ENCODE results near the gene FHIP1A.
A peak's percentile ranks its signal among the peaks of the same experiment; 100 is the strongest.
"Not testable (repeated sequence)": the region's sequence is repeated elsewhere in the genome, so short reads cannot be mapped to it uniquely, and the experiment has no call there.

Gene FHIP1A

DNA sequence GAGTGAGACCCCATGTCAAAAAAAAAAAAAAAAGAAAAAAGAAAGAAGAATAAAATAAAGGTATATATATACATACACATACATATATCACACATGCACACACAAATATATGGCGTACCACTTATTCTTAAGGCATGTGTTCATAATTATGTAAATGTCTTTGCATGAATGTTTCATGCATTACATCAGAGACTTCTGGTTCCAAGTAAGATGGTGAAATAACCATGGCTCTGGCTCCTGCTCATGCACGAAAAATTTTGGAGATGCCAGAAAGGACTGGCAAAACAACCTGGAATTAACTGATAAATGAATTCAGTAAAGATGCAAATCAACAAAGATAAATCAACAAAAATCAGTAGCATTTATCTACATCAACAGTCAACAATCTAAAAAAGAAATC lies 19.7 kb upstream of the FHIP1A start:
- H3K4me3 ChIP-seq (ENCODE audit: low read length), result no peak overlapping the region
- peak; percentile 28 for DNase-seq (ENCODE audit: low read depth)
- TF ChIP-seq, protein P1, sequence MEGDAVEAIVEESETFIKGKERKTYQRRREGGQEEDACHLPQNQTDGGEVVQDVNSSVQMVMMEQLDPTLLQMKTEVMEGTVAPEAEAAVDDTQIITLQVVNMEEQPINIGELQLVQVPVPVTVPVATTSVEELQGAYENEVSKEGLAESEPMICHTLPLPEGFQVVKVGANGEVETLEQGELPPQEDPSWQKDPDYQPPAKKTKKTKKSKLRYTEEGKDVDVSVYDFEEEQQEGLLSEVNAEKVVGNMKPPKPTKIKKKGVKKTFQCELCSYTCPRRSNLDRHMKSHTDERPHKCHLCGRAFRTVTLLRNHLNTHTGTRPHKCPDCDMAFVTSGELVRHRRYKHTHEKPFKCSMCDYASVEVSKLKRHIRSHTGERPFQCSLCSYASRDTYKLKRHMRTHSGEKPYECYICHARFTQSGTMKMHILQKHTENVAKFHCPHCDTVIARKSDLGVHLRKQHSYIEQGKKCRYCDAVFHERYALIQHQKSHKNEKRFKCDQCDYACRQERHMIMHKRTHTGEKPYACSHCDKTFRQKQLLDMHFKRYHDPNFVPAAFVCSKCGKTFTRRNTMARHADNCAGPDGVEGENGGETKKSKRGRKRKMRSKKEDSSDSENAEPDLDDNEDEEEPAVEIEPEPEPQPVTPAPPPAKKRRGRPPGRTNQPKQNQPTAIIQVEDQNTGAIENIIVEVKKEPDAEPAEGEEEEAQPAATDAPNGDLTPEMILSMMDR (IDR thresholded peaks at IDR 0.05; ENCODE audit: insufficient read depth, low read depth, low read length, missing control alignments), result no peak

- DNase-seq (ENCODE audit: low read depth); H3K4me3 ChIP-seq (ENCODE audit: low read length): not testable (repeated sequence)
Observed at GRCh38 chr4:151389799-151390198, 19.2 kb upstream of the FHIP1A start.

GRCh38 chr4:151395873-151396272 lies 13.1 kb upstream of the FHIP1A start:
- TF ChIP-seq, protein P1 (IDR thresholded peaks at IDR 0.05; ENCODE audit: insufficient read depth, low read depth, low read length, missing control alignments), result no peak

GRCh38 chr4:151400343-151400742 lies 8.6 kb upstream of the FHIP1A start:
- no peak overlapping the region for H3K4me3 ChIP-seq (ENCODE audit: low read length)
- TF ChIP-seq, protein P1 (IDR thresholded peaks at IDR 0.05; ENCODE audit: insufficient read depth, low read depth, low read length, missing control alignments), result no peak
- no peak for DNase-seq (ENCODE audit: low read depth)

More at GRCh38 chr4:151395873-151396272, 13.1 kb upstream of the FHIP1A start:
- no peak for DNase-seq (ENCODE audit: low read depth)
- H3K4me3 ChIP-seq (ENCODE audit: low read length), result no peak overlapping the region

GRCh38 chr4:151401739-151402138 lies 7.2 kb upstream of the FHIP1A start:
- no peak for DNase-seq (ENCODE audit: low read depth)
- TF ChIP-seq, protein P1 (IDR thresholded peaks at IDR 0.05; ENCODE audit: insufficient read depth, low read depth, low read length, missing control alignments), result no peak
- H3K4me3 ChIP-seq (ENCODE audit: low read length), result no peak overlapping the region

GRCh38 chr4:151402145-151402865 lies 6.7 kb upstream of the FHIP1A start:
- TF ChIP-seq, protein P1 (IDR thresholded peaks at IDR 0.05; ENCODE audit: insufficient read depth, low read depth, low read length, missing control alignments), result no peak

DNA sequence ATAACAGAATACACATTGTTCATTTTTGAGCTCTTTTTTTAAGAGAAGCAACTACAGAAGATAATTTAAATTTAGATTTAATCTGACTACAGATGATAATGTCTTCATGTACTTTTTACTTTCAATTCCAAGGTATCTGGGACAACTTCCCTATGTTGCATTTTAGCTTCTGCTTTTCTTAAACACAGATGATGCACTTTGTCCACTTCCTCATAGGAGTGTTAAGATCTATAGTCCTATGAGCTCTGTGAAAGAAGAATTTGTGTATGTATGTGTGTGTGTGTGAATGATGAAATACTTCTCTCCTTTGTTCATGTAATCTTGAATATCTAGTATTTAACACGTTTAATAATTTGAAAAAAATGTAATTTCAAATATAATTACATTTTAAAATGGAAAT lies 5.3 kb upstream of the FHIP1A start:
- H3K4me3 ChIP-seq (ENCODE audit: low read length), result no peak overlapping the region
- DNase-seq (ENCODE audit: low read depth), result no peak
- TF ChIP-seq, protein P1 (IDR thresholded peaks at IDR 0.05; ENCODE audit: insufficient read depth, low read depth, low read length, missing control alignments), result no peak

More at GRCh38 chr4:151402145-151402865, 6.7 kb upstream of the FHIP1A start:
- no peak overlapping the region for H3K4me3 ChIP-seq (ENCODE audit: low read length)
- DNase-seq (ENCODE audit: low read depth), result no peak

DNA sequence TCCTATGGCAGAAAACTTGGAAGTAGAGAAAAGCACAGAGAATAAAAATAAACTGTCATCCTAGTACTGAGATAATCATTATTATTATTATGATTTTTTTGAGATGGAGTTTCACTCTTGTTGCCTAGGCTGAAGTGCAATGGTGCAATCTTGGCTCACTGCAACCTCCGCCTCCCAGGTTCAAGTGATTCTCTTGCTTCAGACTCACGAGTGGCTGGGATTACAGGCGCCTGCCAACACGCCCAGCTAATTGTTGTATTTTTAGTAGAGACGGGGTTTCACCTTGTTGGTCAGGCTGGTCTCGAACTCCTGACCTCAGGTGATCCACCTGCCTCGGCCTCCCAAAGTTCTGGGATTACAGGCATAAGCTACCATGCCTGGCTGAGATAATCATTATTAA lies 4.2 kb upstream of the FHIP1A start:
- not testable (repeated sequence) for H3K4me3 ChIP-seq (ENCODE audit: low read length)

More for the DNA sequence above, 4.2 kb upstream of the FHIP1A start:
- not testable (repeated sequence) for DNase-seq (ENCODE audit: low read depth)

Data from epithelial cell of esophagus (primary cell).